Stomach (tissue), 4 donors: ENCODE data around the gene TLE7.

Source experiments
- EP300 ChIP-seq: sonication (generic); formaldehyde crosslinking; IDR thresholded peaks from one replicate; pipeline ENCODE4 v1.6.1; 2017; ENCODE audit warnings: antibody characterized with exemption
- POLR2A ChIP-seq, 4 donors: fragments of 450-650 bp; IDR thresholded peaks; one replicate each; pipeline ENCODE4 v1.6.1; 2016; ENCODE audit warnings: antibody characterized with exemption in 4 of 4, control low read depth in 2 of 4, mild to moderate bottlenecking in 1 of 4, moderate library complexity in 1 of 4

DNA sequence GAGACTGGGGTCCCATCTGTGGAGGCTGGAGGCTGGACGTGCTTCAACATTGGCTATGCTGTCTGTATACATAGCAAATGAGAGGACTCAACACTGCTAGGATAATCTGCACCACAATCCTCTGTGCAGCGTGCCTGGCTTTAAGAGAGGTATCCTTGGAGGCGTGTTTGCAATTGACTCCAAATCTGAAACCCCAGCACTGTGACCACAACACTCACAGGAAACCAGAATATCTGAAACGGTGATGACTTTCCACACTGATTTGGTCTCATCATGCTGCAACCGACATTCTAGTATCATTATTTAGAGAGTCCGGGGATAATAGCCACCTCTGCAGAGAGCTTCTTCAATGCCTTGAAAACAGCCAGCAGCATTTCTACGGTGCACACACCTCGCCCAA is 35.1 kb downstream of the TLE7 start:
- TF ChIP-seq EP300 (no peak), POLR2A (IDR thresholded peaks at IDR 0.05) (no peak)
